Kidney (tissue), 14 donors: Measurements from ENCODE around the gene ZNF521. TPM values are rescaled to one million over a fixed set of nuclear protein-coding genes. Genes with fewer than 3 reads are reported as not detected.
A peak's percentile ranks its signal among the peaks of the same experiment; 100 is the strongest.
"Not testable (repeated sequence)": the region's sequence is repeated elsewhere in the genome, so short reads cannot be mapped to it uniquely, and the experiment has no call there.

Experiments used
- DNase-seq, 5 donors: peaks; one replicate each; pipeline ENCODE4 v3.0.0-alpha.2; 2013 to 2020
- FAIRE-seq: peaks from 2 replicates; lab custom pipeline; 2012; peaks lifted over from hg19 to GRCh38; lab: Jason Lieb, UNC
- H3K27ac ChIP-seq, 2 donors: one replicate each; pipeline ENCODE4 v1.7.0; 2013; ENCODE audit warnings: low read depth in 2 of 2, low read length in 2 of 2, inconsistent platforms in 1 of 2
- H3K27me3 ChIP-seq: one replicate; pipeline ENCODE4 v1.7.1; 2013; ENCODE audit warnings: low read length, inconsistent platforms; ENCODE audit not compliant: control insufficient read depth, insufficient read depth
- H3K36me3 ChIP-seq, 3 donors: one replicate each; pipeline versions ENCODE4 v1.7.0 to v1.7.1; 2013; ENCODE audit warnings: low read length in 3 of 3, control low read depth in 1 of 3, inconsistent platforms in 1 of 3; ENCODE audit not compliant: insufficient read depth in 3 of 3, control insufficient read depth in 2 of 3
- H3K4me1 ChIP-seq, 3 donors: one replicate each; pipeline versions ENCODE4 v1.7.0 to v1.7.1; 2013; ENCODE audit warnings: low read length in 3 of 3, inconsistent platforms in 1 of 3, low read depth in 1 of 3; ENCODE audit not compliant: control insufficient read depth in 2 of 3, insufficient read depth in 2 of 3
- H3K4me3 ChIP-seq, 3 donors: one replicate each; pipeline versions ENCODE4 v1.7.0 to v1.8.1; 2013; ENCODE audit warnings: low read length in 3 of 3, control low read depth in 1 of 3, inconsistent platforms in 1 of 3
- H3K9ac ChIP-seq, 3 donors: one replicate each; pipeline versions ENCODE4 v1.7.0 to v1.7.1; 2013; ENCODE audit warnings: low read length in 3 of 3, control low read depth in 1 of 3, inconsistent platforms in 1 of 3
- H3K9me3 ChIP-seq, 3 donors: one replicate each; pipeline versions ENCODE4 v1.7.0 to v1.7.1; 2013; ENCODE audit warnings: low read length in 3 of 3, control low read depth in 1 of 3, inconsistent platforms in 1 of 3; ENCODE audit not compliant: control insufficient read depth in 2 of 3, insufficient read depth in 1 of 3
- CTCF ChIP-seq: IDR thresholded peaks from 3 replicates; pipeline ENCODE4 v1.5.1; 2012; ENCODE audit warnings: mild to moderate bottlenecking, moderate library complexity, borderline replicate concordance; ENCODE audit not compliant: insufficient read depth; ENCODE audit errors: extremely low read depth
- intact Hi-C: fragments of 100-400 bp; cut with DNase I; formaldehyde crosslinking; loops from one replicate; pipeline ENCODE4 v1.11.1; 2022
- polyA plus RNA-seq: library from polyadenylated mRNA; stranded (reverse); fragments of 350-450 nt; fragmentation: Illumina TruSeq; extraction: RNeasy Lipid Tissue Mini Kit (QIAGEN cat#74804); gene quantifications from one replicate; pipeline ENCODE4 v1.2.3, GENCODE V29; 2014; ENCODE audit warnings: low read depth, low replicate concordance; ENCODE audit not compliant: insufficient read depth
- total RNA-seq: library from RNA; stranded (reverse); fragmentation: NEBNext Ultra II Directional; extraction: Animal tissue kit (Norgen Biotek cat#: 25700); gene quantifications from one replicate; pipeline ENCODE4 v1.2.1, GENCODE V29; 2021
- donor health status: control.
- donor health status: control.
- donor health status: control.
- donor health status: control.
- donor health status: control.
- donor health status: DM: yes; HTN: yes; CAD: no.
- donor health status: Normal renal cell carcinoma (clear cell type).

Gene ZNF521
- total and polyA plus RNA-seq, 2 donors from 2014 or later: 1.8 to 18.0 TPM

- DNase-seq (peak in 3 of 5 donors; percentile 14 to 77 (median 55)), FAIRE-seq (no peak)
- Histone ChIP-seq H3K27ac (no peak overlapping the region), H3K36me3 (no peaks in the 10 kb centered on the region), H3K4me1 (no peaks in the 10 kb centered on the region), H3K9ac (no peak overlapping the region), H3K27me3 (no peaks in the 10 kb centered on the region), H3K9me3 (no peaks in the 10 kb centered on the region), H3K4me3 (no peak overlapping the region)
- no peak for TF ChIP-seq CTCF
- intact Hi-C loops: no loop called here
These were observed 73.6 kb downstream of the ZNF521 start for GRCh38 chr18:25278394-25278793.

DNA sequence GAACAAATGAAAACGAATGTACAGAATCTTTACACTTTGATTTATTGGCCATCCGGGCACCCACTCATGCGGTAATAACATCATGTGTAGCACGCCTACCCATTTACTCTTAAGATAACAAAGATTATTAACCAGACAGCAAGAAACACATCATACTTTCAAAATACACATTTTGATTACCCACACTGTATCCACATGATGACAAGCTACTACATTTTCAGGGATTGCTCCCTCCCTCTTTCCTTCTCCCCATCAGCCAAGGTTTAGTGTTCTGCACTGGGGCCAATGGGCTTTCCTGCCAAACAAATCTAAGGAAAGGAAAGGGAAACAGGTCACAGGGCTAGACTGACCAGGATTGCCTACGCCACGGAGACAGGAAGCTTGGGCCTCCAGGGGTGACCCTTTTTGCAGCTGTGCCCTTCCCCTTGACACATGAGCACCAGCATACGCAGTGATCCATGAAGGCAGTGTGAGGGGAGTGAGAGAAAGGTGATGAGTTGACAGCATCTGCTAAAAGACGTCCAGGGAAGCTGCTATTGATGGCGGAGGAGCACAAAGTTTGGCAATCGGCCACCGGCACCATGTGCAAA lies 76.5 kb downstream of the ZNF521 start:
- no peaks in the 10 kb centered on the region for H3K27me3 ChIP-seq
- no peaks in the 10 kb centered on the region for H3K9me3 ChIP-seq
- TF ChIP-seq CTCF: no peak
- H3K4me3 ChIP-seq: no peak overlapping the region
- no peak overlapping the region for H3K9ac ChIP-seq
- peak in 4 of 5 donors; percentile 82 to 94 (median 89) for DNase-seq
- H3K27ac ChIP-seq: no peak overlapping the region
- intact Hi-C loops: no loop called here
- H3K4me1 ChIP-seq: no peaks in the 10 kb centered on the region
- no peak for FAIRE-seq
- H3K36me3 ChIP-seq: no peaks in the 10 kb centered on the region

- no peak overlapping the region for H3K4me3 ChIP-seq
- TF ChIP-seq CTCF: no peak
- H3K9me3 ChIP-seq: no peaks in the 10 kb centered on the region
- no peak for FAIRE-seq
- H3K36me3 ChIP-seq: no peaks in the 10 kb centered on the region
- H3K4me1 ChIP-seq: no peaks in the 10 kb centered on the region
- no peak overlapping the region for H3K9ac ChIP-seq
- no peaks in the 10 kb centered on the region for H3K27me3 ChIP-seq
- DNase-seq: no peak
- H3K27ac ChIP-seq: no peak overlapping the region
- intact Hi-C loops: no loop called here
These were observed 77.0 kb downstream of the ZNF521 start for GRCh38 chr18:25274926-25275325.

DNA sequence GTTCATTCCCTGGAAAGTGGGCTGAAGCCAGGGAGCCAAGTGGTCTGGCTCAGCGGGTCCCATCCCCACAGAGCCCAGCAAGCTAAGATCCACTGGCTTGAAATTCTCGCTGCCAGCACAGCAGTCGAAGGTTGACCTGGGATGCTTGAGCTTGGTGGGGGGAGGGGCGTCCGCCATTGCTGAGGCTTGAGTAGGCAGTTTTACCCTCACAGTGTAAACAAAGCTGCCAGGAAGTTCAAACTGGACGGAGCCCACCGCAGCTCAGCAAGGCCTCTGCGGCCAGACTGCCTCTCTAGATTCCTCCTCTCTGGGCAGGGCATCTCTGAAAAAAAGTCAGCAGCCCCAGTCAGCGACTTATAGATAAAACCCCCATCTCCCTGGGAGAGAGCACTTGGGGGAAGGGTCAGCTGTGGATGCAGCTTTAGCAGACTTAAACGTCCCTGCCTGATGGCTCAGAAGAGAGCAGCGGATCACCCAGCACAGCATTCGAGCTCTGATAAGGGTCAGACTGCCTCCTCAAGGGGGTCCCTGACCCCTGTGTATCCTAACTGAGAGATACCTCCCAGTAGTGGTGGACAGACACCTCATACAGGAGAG lies 84.9 kb downstream of the ZNF521 start:
- H3K4me1 ChIP-seq, H3K27ac ChIP-seq, intact Hi-C loops, H3K27me3 ChIP-seq, DNase-seq, H3K4me3 ChIP-seq, FAIRE-seq, H3K9me3 ChIP-seq, H3K9ac ChIP-seq, H3K36me3 ChIP-seq: not testable (repeated sequence)
